Vagina (tissue), 2 donors: Measurements from ENCODE around the gene MYOC.

ENCODE experiments used
- CTCF ChIP-seq, 3 experiments: fragments of 450-650 bp in 2 of 3; fragments of 200-600 bp in 1 of 3; sonication (generic) in 1 of 3; IDR thresholded peaks; one replicate each; pipeline ENCODE4 v1.5.1; 2017 to 2019; ENCODE audit warnings: antibody characterized with exemption in 3 of 3, mild to moderate bottlenecking in 2 of 3, moderate library complexity in 2 of 3
- POLR2A ChIP-seq, 2 donors: fragments of 450-650 bp; IDR thresholded peaks; one replicate each; pipeline ENCODE4 v1.6.1; 2017; ENCODE audit warnings: antibody characterized with exemption in 2 of 2, mild to moderate bottlenecking in 2 of 2, moderate library complexity in 2 of 2

DNA sequence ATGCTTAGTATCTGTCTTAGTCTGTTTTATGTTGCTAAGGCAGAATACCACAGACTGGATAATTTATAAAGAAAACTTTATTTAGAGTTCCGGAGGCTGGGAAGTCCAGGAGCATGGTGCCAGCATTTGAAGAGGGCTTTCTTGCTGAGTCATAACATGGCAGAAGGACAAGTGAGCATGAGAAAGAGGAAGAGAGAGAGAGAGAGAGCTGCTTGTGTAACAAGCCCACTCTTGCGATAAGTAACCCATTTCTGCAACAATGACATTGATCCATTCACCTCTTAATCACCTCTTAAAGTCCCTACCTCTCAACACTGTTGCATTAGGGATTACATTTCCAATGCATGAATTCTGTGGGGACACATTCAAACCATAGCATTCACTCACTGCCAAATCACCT is 42.1 kb downstream of the MYOC start:
- TF ChIP-seq CTCF (IDR thresholded peaks at IDR 0.05): no peak
- no peak for TF ChIP-seq POLR2A (IDR thresholded peaks at IDR 0.05)
